ENCODE results near the gene TTC33. TPM values are rescaled to one million over a fixed set of nuclear protein-coding genes. Genes with fewer than 3 reads are reported as not detected.

TTC33 gene
- polyA plus RNA-seq, 1 of the 3 experiments (the other 2 are of a cell fraction), result 2.2 TPM

DNA sequence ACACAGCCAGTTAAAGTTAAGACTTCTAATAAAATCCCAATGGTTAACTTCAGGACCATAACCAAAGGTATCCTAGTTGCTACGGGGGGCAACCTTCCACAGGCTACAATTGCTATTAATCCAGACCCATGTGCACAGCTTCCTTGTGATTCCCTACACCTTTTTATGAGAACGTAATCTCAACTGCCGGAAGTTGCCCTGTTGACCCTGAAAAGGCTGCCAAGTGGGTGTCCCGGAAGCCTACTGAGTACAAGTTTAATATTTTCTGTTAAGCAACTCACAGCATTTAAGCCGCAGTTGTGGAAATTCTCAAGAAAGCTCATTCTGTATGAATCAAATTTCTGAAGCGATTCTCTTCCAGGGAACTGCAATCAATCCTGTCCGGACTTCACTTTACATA lies 124.5 kb downstream of the TTC33 start:
- Histone ChIP-seq H3K4me3 (ENCODE audit: low read depth in 2 of 2, low read length in 1 of 2) (no peak overlapping the region), H3K4me2 (no peak overlapping the region), H4K20me1 (ENCODE audit: insufficient read depth) (no peaks in the 10 kb centered on the region), H2AFZ (ENCODE audit: low read depth) (no peak overlapping the region), H3K9me3 (no peaks in the 10 kb centered on the region), H3K4me1 (ENCODE audit: control insufficient read depth in 1 of 2, insufficient read depth in 2 of 2, low read depth in 1 of 2, low read length in 1 of 2) (no peaks in the 10 kb centered on the region), H3F3A (replicated peaks; ENCODE audit: insufficient read depth) (no peaks in the 10 kb centered on the region), H3K27me3 (ENCODE audit: insufficient read depth) (no peaks in the 10 kb centered on the region; the same call in 1 of the 2 replicates), H3K36me3 (replicated peaks in 1 of 2; ENCODE audit: control insufficient read depth in 1 of 2, insufficient read depth in 2 of 2, low read length in 1 of 2) (no peaks in the 10 kb centered on the region), H3K27ac (ENCODE audit: low read depth in 2 of 2, low read length in 1 of 2) (no peak overlapping the region), H3K9ac (no peak overlapping the region), H3K9me2 (no peaks in the 10 kb centered on the region), H3K79me2 (ENCODE audit: insufficient read depth) (no peaks in the 10 kb centered on the region)
- TF ChIP-seq TEAD4 (IDR thresholded peaks at IDR 0.05; ENCODE audit: borderline replicate concordance, insufficient read depth) (no peak), SMC3 (IDR thresholded peaks at IDR 0.05; ENCODE audit: low read depth, low read length) (no peak), GABPA (IDR thresholded peaks at IDR 0.05; ENCODE audit: low read depth) (no peak), MEF2A (IDR thresholded peaks at IDR 0.05; ENCODE audit: borderline replicate concordance, low read depth) (no peak), RFX5 (IDR thresholded peaks at IDR 0.05; ENCODE audit: low read length) (no peak), TAF1 (IDR thresholded peaks at IDR 0.05; ENCODE audit: borderline replicate concordance, low read depth, low read length) (no peak), EP300 (IDR thresholded peaks at IDR 0.05; ENCODE audit: borderline replicate concordance in 1 of 2, low read depth in 1 of 2, low read length in 1 of 2) (no peak), RXRA (IDR thresholded peaks at IDR 0.05; ENCODE audit: borderline replicate concordance, low read depth) (no peak), EZH2phosphoT487 (IDR thresholded peaks at IDR 0.05; ENCODE audit: borderline replicate concordance, low read depth) (no peak), FOXJ3 (CRISPR knock-in tag; IDR thresholded peaks at IDR 0.05) (no peak), YY1 (IDR thresholded peaks at IDR 0.05; ENCODE audit: low read depth) (no peak), TCF12 (IDR thresholded peaks at IDR 0.05) (no peak)
- TF ChIP-seq, protein P1, sequence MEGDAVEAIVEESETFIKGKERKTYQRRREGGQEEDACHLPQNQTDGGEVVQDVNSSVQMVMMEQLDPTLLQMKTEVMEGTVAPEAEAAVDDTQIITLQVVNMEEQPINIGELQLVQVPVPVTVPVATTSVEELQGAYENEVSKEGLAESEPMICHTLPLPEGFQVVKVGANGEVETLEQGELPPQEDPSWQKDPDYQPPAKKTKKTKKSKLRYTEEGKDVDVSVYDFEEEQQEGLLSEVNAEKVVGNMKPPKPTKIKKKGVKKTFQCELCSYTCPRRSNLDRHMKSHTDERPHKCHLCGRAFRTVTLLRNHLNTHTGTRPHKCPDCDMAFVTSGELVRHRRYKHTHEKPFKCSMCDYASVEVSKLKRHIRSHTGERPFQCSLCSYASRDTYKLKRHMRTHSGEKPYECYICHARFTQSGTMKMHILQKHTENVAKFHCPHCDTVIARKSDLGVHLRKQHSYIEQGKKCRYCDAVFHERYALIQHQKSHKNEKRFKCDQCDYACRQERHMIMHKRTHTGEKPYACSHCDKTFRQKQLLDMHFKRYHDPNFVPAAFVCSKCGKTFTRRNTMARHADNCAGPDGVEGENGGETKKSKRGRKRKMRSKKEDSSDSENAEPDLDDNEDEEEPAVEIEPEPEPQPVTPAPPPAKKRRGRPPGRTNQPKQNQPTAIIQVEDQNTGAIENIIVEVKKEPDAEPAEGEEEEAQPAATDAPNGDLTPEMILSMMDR (IDR thresholded peaks at IDR 0.05), result no peak
- TF ChIP-seq, protein P2, sequence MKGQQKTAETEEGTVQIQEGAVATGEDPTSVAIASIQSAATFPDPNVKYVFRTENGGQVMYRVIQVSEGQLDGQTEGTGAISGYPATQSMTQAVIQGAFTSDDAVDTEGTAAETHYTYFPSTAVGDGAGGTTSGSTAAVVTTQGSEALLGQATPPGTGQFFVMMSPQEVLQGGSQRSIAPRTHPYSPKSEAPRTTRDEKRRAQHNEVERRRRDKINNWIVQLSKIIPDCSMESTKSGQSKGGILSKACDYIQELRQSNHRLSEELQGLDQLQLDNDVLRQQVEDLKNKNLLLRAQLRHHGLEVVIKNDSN (IDR thresholded peaks at IDR 0.05; ENCODE audit: borderline replicate concordance, low read depth), result no peak
- TF ChIP-seq, protein P3, sequence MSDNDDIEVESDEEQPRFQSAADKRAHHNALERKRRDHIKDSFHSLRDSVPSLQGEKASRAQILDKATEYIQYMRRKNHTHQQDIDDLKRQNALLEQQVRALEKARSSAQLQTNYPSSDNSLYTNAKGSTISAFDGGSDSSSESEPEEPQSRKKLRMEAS (IDR thresholded peaks at IDR 0.05; ENCODE audit: low read depth), result no peak
- TF ChIP-seq, protein P4, sequence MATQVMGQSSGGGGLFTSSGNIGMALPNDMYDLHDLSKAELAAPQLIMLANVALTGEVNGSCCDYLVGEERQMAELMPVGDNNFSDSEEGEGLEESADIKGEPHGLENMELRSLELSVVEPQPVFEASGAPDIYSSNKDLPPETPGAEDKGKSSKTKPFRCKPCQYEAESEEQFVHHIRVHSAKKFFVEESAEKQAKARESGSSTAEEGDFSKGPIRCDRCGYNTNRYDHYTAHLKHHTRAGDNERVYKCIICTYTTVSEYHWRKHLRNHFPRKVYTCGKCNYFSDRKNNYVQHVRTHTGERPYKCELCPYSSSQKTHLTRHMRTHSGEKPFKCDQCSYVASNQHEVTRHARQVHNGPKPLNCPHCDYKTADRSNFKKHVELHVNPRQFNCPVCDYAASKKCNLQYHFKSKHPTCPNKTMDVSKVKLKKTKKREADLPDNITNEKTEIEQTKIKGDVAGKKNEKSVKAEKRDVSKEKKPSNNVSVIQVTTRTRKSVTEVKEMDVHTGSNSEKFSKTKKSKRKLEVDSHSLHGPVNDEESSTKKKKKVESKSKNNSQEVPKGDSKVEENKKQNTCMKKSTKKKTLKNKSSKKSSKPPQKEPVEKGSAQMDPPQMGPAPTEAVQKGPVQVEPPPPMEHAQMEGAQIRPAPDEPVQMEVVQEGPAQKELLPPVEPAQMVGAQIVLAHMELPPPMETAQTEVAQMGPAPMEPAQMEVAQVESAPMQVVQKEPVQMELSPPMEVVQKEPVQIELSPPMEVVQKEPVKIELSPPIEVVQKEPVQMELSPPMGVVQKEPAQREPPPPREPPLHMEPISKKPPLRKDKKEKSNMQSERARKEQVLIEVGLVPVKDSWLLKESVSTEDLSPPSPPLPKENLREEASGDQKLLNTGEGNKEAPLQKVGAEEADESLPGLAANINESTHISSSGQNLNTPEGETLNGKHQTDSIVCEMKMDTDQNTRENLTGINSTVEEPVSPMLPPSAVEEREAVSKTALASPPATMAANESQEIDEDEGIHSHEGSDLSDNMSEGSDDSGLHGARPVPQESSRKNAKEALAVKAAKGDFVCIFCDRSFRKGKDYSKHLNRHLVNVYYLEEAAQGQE (IDR thresholded peaks at IDR 0.05; ENCODE audit: low read depth, low read length), result no peak
- ChIA-PET CTCF (no interaction called here), POLR2A (no interaction called here)
- no peak for DNase-seq
- 16% methylated on average over 7 of the region's 7 CpGs for WGBS (ENCODE audit: low lambda C conversion rate)

All from SK-N-SH (cell line).